ENCODE results near the gene LRRIQ1.

LRRIQ1 gene

DNA sequence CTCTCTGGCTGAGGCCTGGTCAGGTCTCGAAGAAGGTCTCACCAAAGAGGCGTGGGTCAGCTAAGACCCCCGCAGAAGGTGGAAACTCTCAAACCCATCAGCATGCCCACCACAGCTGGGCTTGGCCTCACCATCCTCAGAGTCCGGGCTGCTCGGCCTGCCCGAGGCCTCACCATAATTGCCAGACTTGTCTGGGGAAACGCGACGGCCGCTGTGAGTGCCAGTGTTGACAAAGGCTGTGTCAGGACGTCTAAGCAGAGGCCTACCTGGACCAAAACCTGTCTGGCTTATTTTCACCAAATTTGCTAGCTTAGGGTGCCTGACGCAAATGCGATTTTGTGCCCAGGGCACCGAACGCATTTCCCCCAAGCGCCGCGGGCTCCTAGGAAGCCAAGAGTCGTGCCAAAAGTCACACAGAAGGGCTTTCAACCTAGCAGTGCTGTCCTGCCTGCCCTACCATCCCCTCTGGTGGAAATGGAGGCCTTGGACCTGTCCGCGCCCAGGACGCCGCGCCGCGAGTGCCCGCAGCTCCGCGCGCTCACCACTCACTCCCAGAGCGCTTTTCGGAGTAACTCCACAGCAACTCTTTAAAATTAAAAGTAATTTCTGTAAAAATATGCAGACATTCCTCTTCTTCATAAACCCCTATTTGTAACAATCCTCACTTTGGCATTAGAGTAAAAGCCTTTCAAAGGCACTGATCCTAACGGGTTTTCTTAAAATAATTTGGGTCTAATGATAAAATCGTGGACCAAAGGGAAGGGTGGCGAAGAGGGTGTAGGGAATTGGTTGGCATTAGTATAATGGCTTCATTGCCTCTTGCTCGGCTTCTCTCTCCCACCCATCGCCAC is 242.7 kb downstream of the LRRIQ1 start:
- no peak for DNase-seq (ENCODE audit: low read depth)
- TF ChIP-seq, protein P1, sequence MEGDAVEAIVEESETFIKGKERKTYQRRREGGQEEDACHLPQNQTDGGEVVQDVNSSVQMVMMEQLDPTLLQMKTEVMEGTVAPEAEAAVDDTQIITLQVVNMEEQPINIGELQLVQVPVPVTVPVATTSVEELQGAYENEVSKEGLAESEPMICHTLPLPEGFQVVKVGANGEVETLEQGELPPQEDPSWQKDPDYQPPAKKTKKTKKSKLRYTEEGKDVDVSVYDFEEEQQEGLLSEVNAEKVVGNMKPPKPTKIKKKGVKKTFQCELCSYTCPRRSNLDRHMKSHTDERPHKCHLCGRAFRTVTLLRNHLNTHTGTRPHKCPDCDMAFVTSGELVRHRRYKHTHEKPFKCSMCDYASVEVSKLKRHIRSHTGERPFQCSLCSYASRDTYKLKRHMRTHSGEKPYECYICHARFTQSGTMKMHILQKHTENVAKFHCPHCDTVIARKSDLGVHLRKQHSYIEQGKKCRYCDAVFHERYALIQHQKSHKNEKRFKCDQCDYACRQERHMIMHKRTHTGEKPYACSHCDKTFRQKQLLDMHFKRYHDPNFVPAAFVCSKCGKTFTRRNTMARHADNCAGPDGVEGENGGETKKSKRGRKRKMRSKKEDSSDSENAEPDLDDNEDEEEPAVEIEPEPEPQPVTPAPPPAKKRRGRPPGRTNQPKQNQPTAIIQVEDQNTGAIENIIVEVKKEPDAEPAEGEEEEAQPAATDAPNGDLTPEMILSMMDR (conservative IDR thresholded peaks at IDR 0.05; ENCODE audit: low read depth, low read length) = no peak
- H3K4me3 ChIP-seq (ENCODE audit: low read depth, low read length) = peak overlapping the region; percentile 84

GRCh38 chr12:85279449-85280164 is 243.5 kb downstream of the LRRIQ1 start:
- TF ChIP-seq, protein P1 (conservative IDR thresholded peaks at IDR 0.05; ENCODE audit: low read depth, low read length) = no peak
- peak; percentile 59 for DNase-seq (ENCODE audit: low read depth)
- peak overlapping the region; percentile 84 for H3K4me3 ChIP-seq (ENCODE audit: low read depth, low read length)

GRCh38 chr12:85280165-85280983 is 244.2 kb downstream of the LRRIQ1 start, which contains the start of gene ALX1:
TSS of gene ALX1 (plus strand) at chr12:85280220. CDS start at chr12:85280262, 42 bp downstream.
- peak; percentile 80 for DNase-seq (ENCODE audit: low read depth)
- TF ChIP-seq, protein P1 (conservative IDR thresholded peaks at IDR 0.05; ENCODE audit: low read depth, low read length) = peak; percentile 3
- peak within 1 kb of the TSS; percentile 84 for H3K4me3 ChIP-seq (ENCODE audit: low read depth, low read length)

GRCh38 chr12:85280984-85281630 is 245.0 kb downstream of the LRRIQ1 start:
- TF ChIP-seq, protein P1 (conservative IDR thresholded peaks at IDR 0.05; ENCODE audit: low read depth, low read length) = no peak
- peak overlapping the region; percentile 84 for H3K4me3 ChIP-seq (ENCODE audit: low read depth, low read length)
- DNase-seq (ENCODE audit: low read depth) = no peak

- peak; percentile 19 for DNase-seq (ENCODE audit: low read depth)
- TF ChIP-seq, protein P1 (conservative IDR thresholded peaks at IDR 0.05; ENCODE audit: low read depth, low read length) = no peak
- peak overlapping the region; percentile 84 for H3K4me3 ChIP-seq (ENCODE audit: low read depth, low read length)
Observed at GRCh38 chr12:85281636-85282312, 245.6 kb downstream of the LRRIQ1 start.

DNA sequence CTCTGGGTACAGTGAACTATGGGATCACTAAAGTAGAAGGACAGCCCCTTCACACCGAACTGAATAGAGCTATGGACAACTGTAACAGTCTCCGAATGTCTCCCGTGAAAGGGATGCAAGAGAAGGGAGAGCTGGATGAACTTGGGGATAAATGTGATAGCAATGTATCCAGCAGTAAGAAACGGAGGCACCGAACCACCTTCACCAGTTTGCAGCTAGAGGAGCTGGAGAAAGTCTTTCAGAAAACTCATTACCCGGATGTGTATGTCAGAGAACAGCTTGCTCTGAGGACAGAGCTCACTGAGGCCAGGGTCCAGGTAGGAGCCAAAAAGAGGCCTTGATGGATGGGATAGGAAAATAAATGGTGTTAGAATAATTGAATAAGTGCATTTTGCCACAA is 247.4 kb downstream of the LRRIQ1 start:
- TF ChIP-seq, protein P1 (conservative IDR thresholded peaks at IDR 0.05; ENCODE audit: low read depth, low read length) = no peak
- peak; percentile 16 for DNase-seq (ENCODE audit: low read depth)
- no peak overlapping the region for H3K4me3 ChIP-seq (ENCODE audit: low read depth, low read length)

Measured in choroid plexus epithelial cell (primary cell).